OCI-LY7 (cell line): Measurements from ENCODE around the gene XAGE1A.
"Not testable (repeated sequence)": the region's sequence is repeated elsewhere in the genome, so short reads cannot be mapped to it uniquely, and the experiment has no call there.

ENCODE experiments used
- CTCF ChIP-seq: fragments of 200-600 bp; sonication (generic); conservative IDR thresholded peaks from 2 replicates; pipeline ENCODE4 v1.5.1; 2014; ENCODE audit warnings: mild to moderate bottlenecking, antibody characterized with exemption, low read length, moderate library complexity, mixed read lengths
- EZH2phosphoT487 ChIP-seq: fragments of 200-600 bp; sonication (generic); IDR thresholded peaks from 2 replicates; pipeline ENCODE4 v1.6.1; 2018; ENCODE audit warnings: low read depth, borderline replicate concordance, mild to moderate bottlenecking, mixed run types, antibody characterized with exemption, low read length, moderate library complexity, mixed read lengths

GRCh38 chrX:52516110-52516986, 20.7 kb downstream of the XAGE1A start:
- not testable (repeated sequence) for TF ChIP-seq CTCF, EZH2phosphoT487
